IPS-18c (cell line): ENCODE data around the gene NDUFA6.
A peak's percentile ranks its signal among the peaks of the same experiment; 100 is the strongest.
"Not testable (repeated sequence)": the region's sequence is repeated elsewhere in the genome, so short reads cannot be mapped to it uniquely, and the experiment has no call there.

Source experiments
- H3K4me3 ChIP-seq: 2 replicates; pipeline ENCODE4 v1.7.0; 2013; ENCODE audit warnings: low read depth, mild to moderate bottlenecking, low read length, moderate library complexity; ENCODE audit not compliant: insufficient read depth
- H3K9me3 ChIP-seq: one replicate; pipeline ENCODE4 v1.6.1; 2013; ENCODE audit warnings: mild to moderate bottlenecking, low read length, moderate library complexity; ENCODE audit not compliant: control insufficient read depth, insufficient read depth

Gene NDUFA6

DNA sequence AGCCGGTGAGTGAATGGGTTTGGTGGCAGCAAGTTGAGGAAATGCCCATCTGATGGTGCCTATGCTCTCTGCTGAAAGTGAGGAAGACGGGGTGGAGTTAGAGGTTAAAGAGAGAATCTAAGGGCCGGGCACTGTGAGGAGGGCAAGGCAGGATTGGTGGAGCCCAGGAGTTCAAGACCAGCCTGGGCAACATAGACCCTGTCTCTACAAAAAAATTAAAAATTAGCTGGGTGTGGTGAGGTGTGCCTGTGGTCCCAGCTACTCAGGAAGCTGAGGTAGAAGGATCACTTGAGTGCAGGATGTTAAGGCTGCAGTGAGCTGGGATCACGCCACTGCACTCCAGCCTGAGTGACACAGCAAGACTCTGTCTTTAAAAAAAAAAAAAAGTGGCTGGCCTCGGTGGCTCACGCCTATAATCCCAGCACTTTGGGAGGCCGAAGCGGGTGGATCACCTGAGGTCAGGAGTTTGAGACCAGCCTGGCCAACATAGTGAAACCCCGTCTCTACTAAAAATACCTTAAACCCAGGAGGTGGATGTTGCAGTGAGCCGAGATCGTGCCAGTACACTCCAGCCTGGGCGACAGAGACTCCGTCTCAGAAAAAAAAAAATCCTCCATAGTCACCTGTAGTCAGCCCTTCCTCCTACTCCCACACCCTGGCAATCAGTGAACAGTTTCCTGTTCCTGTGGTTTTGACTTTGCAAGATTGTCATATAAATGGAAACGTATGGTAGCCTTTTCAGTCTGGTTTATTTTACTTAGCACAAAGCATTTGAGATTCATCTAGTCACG is 29.9 kb upstream of the NDUFA6 start:
- not testable (repeated sequence) for H3K4me3 ChIP-seq

DNA sequence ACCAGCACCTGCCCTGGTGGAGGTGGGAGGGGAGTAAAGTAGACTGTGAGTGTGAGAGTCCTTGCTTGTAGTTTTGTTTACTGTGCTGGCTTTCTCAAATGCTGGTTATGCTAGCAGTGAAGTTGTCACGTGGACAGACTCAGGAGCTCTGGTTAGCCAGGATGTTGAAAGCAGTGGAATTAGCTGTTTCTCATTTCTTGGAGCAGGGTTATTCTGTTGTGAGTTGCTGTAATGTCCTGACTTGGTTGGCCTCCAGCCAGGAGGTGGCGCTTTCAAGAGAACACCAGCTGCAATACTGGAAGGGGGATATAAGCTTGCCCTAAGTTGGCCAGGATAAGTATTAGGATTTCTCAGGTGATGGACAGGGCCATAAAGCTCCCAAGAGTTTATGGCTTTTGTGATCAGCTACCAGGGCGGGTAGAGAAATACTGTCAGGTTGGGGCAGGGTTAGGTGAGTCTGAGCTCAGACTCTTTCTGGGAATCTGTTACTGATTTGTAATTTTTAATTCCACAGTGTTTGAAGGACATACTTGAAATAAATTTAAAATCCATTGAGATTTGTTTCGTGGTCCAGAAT is 26.4 kb upstream of the NDUFA6 start:
- Histone ChIP-seq H3K9me3 (no peaks in the 10 kb centered on the region), H3K4me3 (no peak overlapping the region)

More for the DNA sequence above, 29.9 kb upstream of the NDUFA6 start:
- not testable (repeated sequence) for H3K9me3 ChIP-seq

- not testable (repeated sequence) for H3K9me3 ChIP-seq, H3K4me3 ChIP-seq
These were observed 24.9 kb upstream of the NDUFA6 start for GRCh38 chr22:42115420-42115830.

- no peak overlapping the region for H3K4me3 ChIP-seq
- H3K9me3 ChIP-seq, result peaks cover 2% of the 10 kb centered on the region
These were observed 24.1 kb upstream of the NDUFA6 start for GRCh38 chr22:42114721-42115120.

DNA sequence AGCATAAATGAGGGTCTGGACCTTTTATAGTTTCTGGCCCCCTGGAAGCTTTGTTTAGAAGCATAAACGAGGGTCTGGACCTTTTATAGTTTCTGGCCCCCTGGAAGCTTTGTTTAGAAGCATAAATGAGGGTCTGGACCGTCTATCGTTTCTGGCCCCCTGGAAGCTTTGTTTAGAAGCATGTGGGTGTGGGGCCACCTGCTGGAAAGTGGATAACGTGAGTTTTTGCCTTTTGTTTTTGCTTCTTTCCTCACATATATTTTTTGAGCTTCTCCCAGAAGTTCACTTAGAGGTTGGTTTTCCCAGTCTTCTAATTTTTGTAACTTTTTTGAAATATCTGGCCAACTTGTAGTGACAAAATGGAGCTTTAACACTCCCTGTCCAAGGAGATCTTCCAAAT is 22.2 kb upstream of the NDUFA6 start:
- not testable (repeated sequence) for H3K9me3 ChIP-seq, H3K4me3 ChIP-seq

DNA sequence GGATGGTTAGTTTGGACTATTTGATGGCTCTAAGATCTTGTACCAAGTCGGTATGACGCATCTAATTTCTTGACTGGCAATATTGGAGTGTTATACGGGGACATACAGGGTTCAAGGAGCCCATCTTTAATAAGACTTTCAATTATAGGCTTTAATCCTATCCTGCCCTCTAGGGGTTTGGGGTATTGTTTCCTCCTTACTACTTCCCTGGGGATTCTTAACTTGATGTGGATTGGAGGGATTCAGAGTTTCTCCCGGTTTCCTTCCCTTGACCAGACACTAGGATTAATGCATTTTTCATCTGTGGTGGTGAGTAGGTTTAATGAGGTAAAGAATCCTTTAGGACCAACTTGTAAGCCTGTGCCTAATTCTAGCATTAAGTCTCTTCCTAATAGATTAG is 21.2 kb upstream of the NDUFA6 start:
- Histone ChIP-seq H3K9me3 (peaks cover 2% of the 10 kb centered on the region), H3K4me3 (no peak overlapping the region)

DNA sequence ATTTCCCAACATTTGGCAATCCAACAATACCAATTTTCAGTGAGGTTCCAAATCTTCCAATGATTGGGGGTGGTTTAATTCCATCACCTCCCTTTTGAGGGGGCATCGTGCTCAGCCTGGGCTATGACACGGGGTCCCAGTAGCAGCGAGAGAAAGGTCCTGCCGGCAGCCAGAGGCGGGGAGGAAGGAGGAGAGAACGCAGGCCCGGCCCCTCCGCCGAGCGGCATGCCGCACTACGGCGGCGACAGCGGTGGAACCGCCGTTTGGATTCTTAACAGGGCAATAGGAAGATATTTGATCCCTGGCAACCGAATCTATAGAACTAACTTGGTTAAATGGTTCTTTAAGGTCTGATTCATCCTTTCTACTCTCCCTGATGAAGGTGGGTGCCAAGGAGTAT is 18.3 kb upstream of the NDUFA6 start:
- no peak overlapping the region for H3K4me3 ChIP-seq
- peaks cover 2% of the 10 kb centered on the region for H3K9me3 ChIP-seq

GRCh38 chr22:42104332-42104860 is 13.8 kb upstream of the NDUFA6 start:
- not testable (repeated sequence) for H3K4me3 ChIP-seq

GRCh38 chr22:42101199-42101598 is 10.6 kb upstream of the NDUFA6 start:
- H3K9me3 ChIP-seq, result peaks cover 6% of the 10 kb centered on the region
- no peak overlapping the region for H3K4me3 ChIP-seq

More at GRCh38 chr22:42104332-42104860, 13.8 kb upstream of the NDUFA6 start:
- not testable (repeated sequence) for H3K9me3 ChIP-seq

DNA sequence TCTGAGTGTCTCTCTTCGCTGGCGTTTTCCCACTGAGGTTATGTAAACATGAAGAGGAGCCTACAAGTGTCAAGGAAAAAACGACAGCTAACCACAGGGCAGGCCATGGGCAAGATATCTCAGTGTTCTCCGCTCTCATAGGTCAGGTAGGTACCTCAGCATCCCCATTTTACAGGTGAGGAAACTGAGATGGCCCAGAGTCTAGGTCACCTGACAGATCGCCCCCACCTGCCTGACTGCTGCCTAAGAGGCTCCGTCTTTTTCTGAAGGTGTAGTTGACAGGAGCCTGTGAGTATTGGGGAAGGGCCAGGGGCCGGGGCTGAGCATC is 847 bp upstream of the NDUFA6 start:
- peak overlapping the region; percentile 62; the same call in 1 of the 2 replicates for H3K4me3 ChIP-seq
- no peaks in the 10 kb centered on the region for H3K9me3 ChIP-seq

- H3K4me3 ChIP-seq, result no peak overlapping the region
- H3K9me3 ChIP-seq, result no peaks in the 10 kb centered on the region
These were observed 4.5 kb downstream of the NDUFA6 start for GRCh38 chr22:42086051-42086450.

GRCh38 chr22:42084874-42085273 is 5.7 kb downstream of the NDUFA6 start:
- Histone ChIP-seq H3K4me3 (no peak overlapping the region), H3K9me3 (no peaks in the 10 kb centered on the region)

DNA sequence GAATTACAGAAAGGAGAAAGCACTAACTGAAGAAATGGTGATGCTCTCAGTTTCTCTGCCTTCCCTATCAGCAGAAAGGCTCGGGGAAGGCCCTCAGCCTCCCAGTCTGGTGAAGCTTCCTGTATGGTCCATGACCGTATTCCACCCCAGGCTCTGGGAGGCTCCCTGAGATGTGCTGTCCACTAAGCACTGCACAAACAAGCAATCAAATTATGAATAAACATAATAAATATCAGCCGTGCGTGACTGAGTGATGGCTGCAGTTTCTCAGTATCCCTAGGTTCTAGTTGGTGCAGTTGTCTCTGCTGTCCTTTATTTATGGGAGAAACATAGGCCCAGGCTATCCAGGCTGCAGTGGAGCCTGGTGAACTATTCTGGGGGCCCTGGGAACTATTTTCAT is 7.5 kb downstream of the NDUFA6 start:
- Histone ChIP-seq H3K4me3 (no peak overlapping the region), H3K9me3 (no peaks in the 10 kb centered on the region)

DNA sequence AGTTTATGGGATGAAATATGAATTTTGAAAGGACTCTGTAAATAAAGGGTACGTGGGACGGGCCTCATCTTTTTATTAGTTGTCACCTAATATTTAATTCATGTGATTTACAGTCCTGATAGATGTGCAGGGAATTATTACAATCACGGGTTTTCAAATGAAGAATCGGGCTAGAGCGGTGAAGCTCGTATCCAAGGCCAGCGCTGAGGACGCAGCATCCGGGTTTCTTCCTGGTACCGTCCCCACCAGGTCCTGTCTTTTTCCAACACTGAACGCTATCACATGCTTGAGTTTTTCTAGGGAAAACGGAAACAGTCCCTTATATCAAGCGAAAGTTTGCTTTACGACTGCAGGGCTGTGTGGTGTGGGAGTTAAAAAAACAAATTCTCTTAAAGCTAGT is 10.3 kb downstream of the NDUFA6 start:
- Histone ChIP-seq H3K9me3 (no peaks in the 10 kb centered on the region), H3K4me3 (peak overlapping the region; percentile 99)

DNA sequence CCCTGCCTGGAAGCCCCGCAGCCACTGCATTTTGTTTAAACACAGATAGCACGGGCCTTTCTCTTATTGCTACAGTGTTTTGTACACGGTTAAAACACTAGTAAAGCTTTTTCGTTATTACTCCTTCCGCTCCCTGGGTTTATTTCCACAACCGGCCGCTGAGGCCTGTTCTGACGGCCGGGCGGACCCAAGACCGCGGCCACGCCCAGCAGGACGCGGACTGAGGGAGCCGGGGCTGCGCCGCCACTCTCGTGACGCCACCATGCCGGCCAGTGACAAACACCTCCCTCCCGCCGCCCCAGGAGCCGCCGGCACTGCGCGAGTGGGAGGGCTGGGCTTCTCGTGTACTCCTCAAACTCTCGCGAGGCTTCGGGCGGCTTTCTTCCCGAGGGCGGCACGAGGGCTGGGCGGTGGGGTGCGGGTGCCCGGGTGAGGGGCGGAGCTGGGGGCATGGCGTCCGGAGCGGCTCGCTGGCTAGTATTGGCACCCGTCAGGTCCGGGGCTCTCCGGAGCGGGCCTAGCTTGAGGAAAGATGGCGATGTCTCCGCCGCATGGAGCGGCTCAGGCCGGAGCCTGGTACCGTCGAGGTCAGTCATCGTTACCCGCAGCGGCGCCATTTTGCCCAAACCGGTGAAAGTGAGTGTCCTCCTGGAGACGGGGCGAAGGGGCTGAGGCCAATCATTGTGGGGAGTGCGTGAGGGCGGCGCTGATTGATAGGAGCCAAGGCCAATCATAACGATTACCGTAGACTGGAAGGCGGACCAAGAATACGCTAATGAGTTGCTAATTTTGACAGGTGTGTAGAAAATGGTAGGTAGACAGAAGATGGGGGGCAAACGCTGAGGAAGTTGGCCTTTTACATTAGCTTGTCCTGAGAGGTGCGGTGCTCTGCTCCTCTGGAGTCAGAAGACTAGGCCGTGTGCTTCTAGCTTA is 11.0 kb downstream of the NDUFA6 start, which contains the start of gene SMDT1:
Gene SMDT1 (plus strand): TSS at position 382 of the 933 bp plus-strand sequence. CDS start 69 bp downstream, at position 451.
- peak within 1 kb of the TSS; percentile 99 for H3K4me3 ChIP-seq
- H3K9me3 ChIP-seq, result no peaks in the 10 kb centered on the region

DNA sequence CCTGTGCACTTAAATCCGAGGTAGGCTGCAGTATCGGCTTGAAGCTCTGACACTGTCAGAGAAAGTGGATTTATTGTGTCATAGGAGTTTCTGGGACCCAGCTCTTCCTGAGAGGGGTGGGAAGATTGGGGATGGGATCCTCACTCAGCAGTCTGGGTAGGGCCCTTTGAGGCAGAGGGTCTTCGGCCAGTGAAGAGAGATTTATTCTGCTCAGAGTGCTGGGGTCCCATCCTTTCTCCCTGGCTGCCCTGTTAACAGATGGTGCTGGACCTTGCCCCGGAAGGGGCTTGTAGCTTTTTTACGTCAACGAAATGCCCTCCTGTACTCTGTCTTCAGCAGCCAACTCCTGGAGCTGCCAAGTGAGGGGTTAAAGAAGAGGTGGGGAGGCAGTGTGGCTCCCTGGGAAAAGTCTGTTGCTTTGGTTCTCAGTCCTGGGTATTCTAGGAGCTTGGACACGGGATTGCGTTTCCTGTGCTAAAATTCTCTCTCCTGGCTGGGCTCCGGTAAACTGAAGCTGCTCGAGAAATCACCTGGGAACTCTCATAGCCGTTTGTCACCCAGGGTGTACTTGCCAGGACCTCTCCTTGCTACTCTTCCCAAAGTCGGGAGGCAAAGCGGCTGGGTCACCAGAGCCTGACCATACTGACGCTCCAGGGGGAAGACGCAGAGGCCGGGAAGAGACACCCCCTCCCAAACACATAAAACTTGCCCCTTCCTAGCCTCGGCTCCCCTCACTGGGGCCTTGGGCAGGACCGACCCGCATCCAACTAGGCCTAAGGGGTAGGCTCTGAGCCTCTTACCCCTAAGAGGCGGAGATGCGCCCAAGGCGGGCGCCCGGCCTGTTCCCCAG is 11.9 kb downstream of the NDUFA6 start:
- Histone ChIP-seq H3K9me3 (no peaks in the 10 kb centered on the region), H3K4me3 (peak overlapping the region; percentile 99)
